A673 (cell line): ENCODE results near the gene KRTAP5-3. TPM values are rescaled to one million over a fixed set of nuclear protein-coding genes. Genes with fewer than 3 reads are reported as not detected.

Source experiments
- BruUV-seq: library from RNA; stranded (reverse); fragments of 400-500 nt; replicated peaks from 2 replicates; lab custom pipeline; 2021; lab: Mats Ljungman, UMichigan
- CTCF ChIA-PET: fragments of 300-600 bp; sonication (Branson Sonifier 250); formaldehyde crosslinking; loops from one replicate; lab custom pipeline; 2022; ENCODE audit warnings: antibody characterized with exemption; lab: Charles Lee
- POLR2A ChIA-PET: fragments of 300-600 bp; sonication (Branson Sonifier 250); formaldehyde crosslinking; loops from one replicate; lab custom pipeline; 2022; ENCODE audit warnings: antibody characterized with exemption; ENCODE audit not compliant: low non-redundant PET; lab: Charles Lee
- DNase-seq: peaks from one replicate; pipeline ENCODE4 v3.0.0-alpha.2; 2015; ENCODE audit warnings: low spot score
- H3K27ac ChIP-seq: fragments of 200-600 bp; sonication (generic); 2 replicates; pipeline ENCODE4 v1.5.1; 2016; ENCODE audit warnings: mixed run types, low read depth, mild to moderate bottlenecking, mixed read lengths, antibody characterized with exemption, low read length; ENCODE audit not compliant: poor library complexity, severe bottlenecking
- H3K27me3 ChIP-seq: fragments of 200-600 bp; sonication (generic); replicated peaks from 2 replicates; pipeline ENCODE4 v1.6.1; 2017; ENCODE audit warnings: mixed run types, low read depth, mild to moderate bottlenecking, mixed read lengths, antibody characterized with exemption, low read length; ENCODE audit not compliant: insufficient read depth, poor library complexity
- H3K36me3 ChIP-seq: fragments of 200-600 bp; sonication (generic); 2 replicates; pipeline ENCODE4 v1.6.1; 2016; ENCODE audit warnings: mixed run types, mild to moderate bottlenecking, mixed read lengths, antibody characterized with exemption, low read length; ENCODE audit not compliant: insufficient read depth, poor library complexity, severe bottlenecking
- H3K4me1 ChIP-seq: fragments of 200-600 bp; sonication (generic); 2 replicates; pipeline ENCODE4 v1.6.1; 2017; ENCODE audit warnings: mixed run types, mild to moderate bottlenecking, mixed read lengths, antibody characterized with exemption, low read length; ENCODE audit not compliant: insufficient read depth, poor library complexity, severe bottlenecking
- H3K4me3 ChIP-seq: fragments of 200-600 bp; sonication (generic); 2 replicates; pipeline ENCODE4 v1.5.1; 2016; ENCODE audit warnings: low read depth, mixed run types, mild to moderate bottlenecking, mixed read lengths, low read length; ENCODE audit not compliant: poor library complexity, severe bottlenecking
- H3K9me3 ChIP-seq: fragments of 200-600 bp; sonication (generic); 2 replicates; pipeline ENCODE4 v1.6.1; 2016; ENCODE audit warnings: mixed run types, low read depth, mild to moderate bottlenecking, mixed read lengths, antibody characterized with exemption, low read length; ENCODE audit not compliant: poor library complexity, severe bottlenecking
- CTCF ChIP-seq: fragments of 300-800, 200-600 bp; sonication (generic); conservative IDR thresholded peaks from 2 replicates; pipeline ENCODE4 v1.5.1; 2017; ENCODE audit warnings: low read depth, mild to moderate bottlenecking, antibody characterized with exemption, low read length, moderate library complexity, mixed read lengths
- EZH2 ChIP-seq: fragments of 200-600 bp; sonication (generic); IDR thresholded peaks from 2 replicates; pipeline ENCODE4 v1.6.1; 2017; ENCODE audit warnings: borderline replicate concordance, low read depth, mild to moderate bottlenecking, mixed read lengths, antibody characterized with exemption, low read length; ENCODE audit not compliant: poor library complexity, severe bottlenecking
- intact Hi-C: fragments of 100-400 bp; cut with micrococcal nuclease; formaldehyde crosslinking; loops from one replicate; pipeline ENCODE4 v1.10.0; 2022; ENCODE audit not compliant: unreplicated experiment
- total RNA-seq: library from RNA; stranded (reverse); gene quantifications from 2 replicates; pipeline ENCODE4 v1.2.3, GENCODE V29; 2021

The KRTAP5-3 gene
- total RNA-seq, 1 experiment from 2014 or later, result not detected

DNA sequence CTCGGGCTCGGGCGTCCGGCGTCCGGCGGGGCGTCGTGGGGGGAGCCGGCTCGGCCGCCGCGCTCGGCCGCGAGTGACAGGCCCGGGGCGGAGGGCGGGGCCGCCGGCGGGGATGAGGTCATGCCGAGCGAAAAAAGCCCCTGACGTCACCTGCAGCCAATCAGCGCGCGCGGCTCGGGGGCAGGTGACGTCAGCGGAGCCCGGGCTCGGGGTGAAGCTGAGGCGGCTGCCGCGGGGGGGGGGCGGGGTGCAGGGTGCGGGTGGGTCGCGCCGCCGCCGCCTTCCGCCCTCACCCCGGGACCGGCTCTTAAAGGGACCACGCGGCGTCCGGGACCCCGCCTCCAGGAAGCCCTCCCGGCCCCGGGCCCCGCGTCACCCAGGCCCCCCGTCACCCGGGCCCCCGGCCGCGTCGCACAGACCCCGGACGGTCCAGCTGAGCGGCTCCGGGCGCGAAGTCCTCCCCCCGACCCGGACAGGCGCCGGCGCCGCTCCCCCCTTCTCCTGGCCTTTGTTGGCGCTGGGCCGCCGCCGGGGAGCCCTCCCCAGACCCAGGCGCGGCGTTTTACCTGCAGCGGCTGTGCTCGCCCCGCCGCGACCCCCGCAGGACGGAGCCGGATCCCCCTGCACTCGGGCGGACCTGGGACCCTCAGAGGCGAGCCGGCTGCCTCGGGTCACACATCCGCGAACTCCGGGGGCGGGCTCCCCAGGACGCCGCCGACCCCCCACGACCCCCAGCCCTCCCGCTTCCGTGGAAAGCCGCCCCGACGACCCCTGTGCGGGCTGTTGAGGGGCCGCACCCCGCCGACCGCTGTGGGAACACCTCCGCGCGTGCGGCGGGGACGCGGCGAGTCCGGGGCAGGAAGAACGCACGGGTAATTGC is 35.8 kb downstream of the KRTAP5-3 start, which contains the start of gene DUSP8:
DUSP8 (minus strand) TSS at position 75 of the 880 bp plus-strand sequence. CDS start 6,445 bp downstream, outside the sequence.
- TF ChIP-seq CTCF (no peak), EZH2 (peak; percentile 61)
- BruUV-seq, result no TSS peak
- H3K4me1 ChIP-seq, result peaks cover 6% of the 10 kb centered on the region
- intact Hi-C loops, result no loop called here
- peak; percentile 81 for DNase-seq
- POLR2A ChIA-PET, result no interaction called here
- peak within 1 kb of the TSS; percentile 38 for H3K4me3 ChIP-seq
- CTCF ChIA-PET, result interaction anchor here (1.2 kb wide), 1 partner anchor 26 kb away, joined by 17 read pairs; no protein-coding TSS in a partner anchor
- no peak within 1 kb of the TSS for H3K27ac ChIP-seq
- H3K27me3 ChIP-seq, result peaks cover 25% of the 10 kb centered on the region
- H3K9me3 ChIP-seq, result no peaks in the 10 kb centered on the region
- no peaks in the 10 kb centered on the region for H3K36me3 ChIP-seq

DNA sequence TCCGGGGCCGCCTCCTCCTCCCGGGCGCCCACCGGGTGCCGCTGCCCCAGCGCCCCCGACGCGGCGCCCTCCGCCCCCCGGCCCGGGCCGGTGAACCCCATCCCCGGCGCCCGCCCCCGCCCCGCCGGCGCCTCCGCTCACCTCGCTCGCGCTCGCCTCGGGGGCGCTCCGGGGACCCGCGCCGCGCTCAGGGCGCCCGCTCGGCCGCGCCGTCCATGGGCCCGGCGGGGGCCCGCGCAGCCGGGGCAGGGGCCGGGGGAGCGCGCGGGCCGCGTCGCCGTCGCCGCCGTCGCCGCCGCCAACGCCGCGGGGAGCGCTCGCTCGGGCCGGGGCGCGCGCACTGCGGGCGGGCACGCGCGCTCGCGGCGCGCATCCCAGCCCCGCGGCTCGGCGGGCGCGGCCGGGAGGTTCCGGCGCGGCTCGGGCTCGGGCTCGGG is 36.5 kb downstream of the KRTAP5-3 start:
- Histone ChIP-seq H3K9me3 (no peaks in the 10 kb centered on the region), H3K4me1 (peaks cover 6% of the 10 kb centered on the region), H3K27ac (no peak overlapping the region), H3K27me3 (peaks cover 25% of the 10 kb centered on the region), H3K4me3 (peak overlapping the region; percentile 38), H3K36me3 (no peaks in the 10 kb centered on the region)
- CTCF ChIA-PET, result no interaction called here
- no peak for DNase-seq
- POLR2A ChIA-PET, result no interaction called here
- BruUV-seq, result no TSS peak
- intact Hi-C loops, result no loop called here
- TF ChIP-seq EZH2 (no peak), CTCF (no peak)

GRCh38 chr11:1570896-1571759 is 37.1 kb downstream of the KRTAP5-3 start:
- CTCF ChIA-PET, result no interaction called here
- Histone ChIP-seq H3K27ac (no peak overlapping the region), H3K4me1 (peaks cover 6% of the 10 kb centered on the region), H3K27me3 (peaks cover 25% of the 10 kb centered on the region), H3K9me3 (no peaks in the 10 kb centered on the region), H3K36me3 (no peaks in the 10 kb centered on the region), H3K4me3 (peak overlapping the region; percentile 34)
- TF ChIP-seq CTCF, result no peak
- no peak for TF ChIP-seq EZH2
- POLR2A ChIA-PET, result no interaction called here
- DNase-seq, result no peak
- intact Hi-C loops, result no loop called here
- no TSS peak for BruUV-seq
